HuH-7.5 (cell line): ENCODE measurements around the gene MAPT.

Source experiments
- DNase-seq: peaks from one replicate; pipeline ENCODE4 v3.0.0; 2011; ENCODE audit warnings: low spot score

Gene MAPT

DNA sequence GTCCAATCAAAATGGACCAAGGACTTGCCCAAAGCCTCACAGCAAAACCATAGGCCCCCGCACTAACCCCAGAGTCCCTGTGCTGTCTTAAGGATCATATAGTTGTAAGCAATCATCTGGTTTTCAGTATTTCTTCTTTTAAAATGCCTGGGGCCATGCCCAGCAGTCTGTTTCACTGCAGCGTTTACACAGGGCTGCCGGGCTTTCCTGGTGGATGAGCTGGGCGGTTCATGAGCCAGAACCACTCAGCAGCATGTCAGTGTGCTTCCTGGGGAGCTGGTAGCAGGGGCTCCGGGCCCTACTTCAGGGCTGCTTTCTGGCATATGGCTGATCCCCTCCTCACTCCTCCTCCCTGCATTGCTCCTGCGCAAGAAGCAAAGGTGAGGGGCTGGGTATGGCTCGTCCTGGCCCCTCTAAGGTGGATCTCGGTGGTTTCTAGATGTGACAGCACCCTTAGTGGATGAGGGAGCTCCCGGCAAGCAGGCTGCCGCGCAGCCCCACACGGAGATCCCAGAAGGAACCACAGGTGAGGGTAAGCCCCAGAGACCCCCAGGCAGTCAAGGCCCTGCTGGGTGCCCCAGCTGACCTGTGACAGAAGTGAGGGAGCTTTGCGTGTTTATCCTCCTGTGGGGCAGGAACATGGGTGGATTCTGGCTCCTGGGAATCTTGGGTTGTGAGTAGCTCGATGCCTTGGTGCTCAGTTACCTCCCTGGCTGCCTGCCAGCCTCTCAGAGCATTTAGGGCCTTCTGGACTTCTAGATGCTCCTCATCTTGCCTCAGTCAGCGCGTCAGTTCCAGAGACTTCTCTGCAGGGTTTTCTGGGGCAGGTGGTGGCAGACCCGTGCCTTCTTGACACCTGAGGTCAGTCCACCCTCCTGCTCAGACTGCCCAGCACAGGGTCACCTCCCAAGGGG, 79.8 kb downstream of the MAPT start:
- DNase-seq = no peak

- DNase-seq = no peak
Measured at GRCh38 chr17:45974916-45975630, 80.7 kb downstream of the MAPT start.

DNA sequence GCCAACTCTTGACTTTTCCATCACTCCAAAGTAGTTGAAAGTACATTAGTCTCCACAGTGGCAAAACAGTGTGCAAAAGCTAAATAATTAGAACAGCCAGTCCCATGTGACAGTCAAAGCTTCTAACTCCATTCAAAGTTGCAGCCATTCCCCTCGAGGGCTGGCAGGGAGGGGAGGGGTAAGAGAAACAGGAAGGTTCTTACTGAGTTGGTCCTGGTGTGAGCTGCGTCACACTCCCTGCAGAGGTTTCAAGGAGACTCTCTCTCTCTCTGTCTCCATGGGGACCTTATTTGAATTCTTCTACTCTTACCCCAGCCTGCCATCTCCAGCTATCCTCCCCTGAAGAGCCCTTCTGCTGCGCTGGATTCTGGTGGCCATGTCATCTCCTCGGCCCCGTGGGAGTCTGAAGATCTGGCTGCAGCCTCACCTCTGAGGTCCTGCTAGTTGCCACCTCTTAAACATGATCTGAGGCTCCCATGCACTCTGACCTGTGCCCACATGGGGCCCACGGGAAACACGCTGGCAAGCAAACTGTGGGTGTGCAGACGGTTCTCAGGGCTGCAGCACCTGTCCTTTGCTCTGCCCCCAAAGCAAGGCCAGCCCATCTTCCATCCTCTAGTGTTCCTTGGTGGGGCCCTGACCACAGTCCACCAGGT, 81.4 kb downstream of the MAPT start:
- DNase-seq = no peak

GRCh38 chr17:45976391-45976754, 82.0 kb downstream of the MAPT start:
- no peak for DNase-seq

GRCh38 chr17:45976755-45977505, 82.6 kb downstream of the MAPT start:
- no peak for DNase-seq

GRCh38 chr17:45977506-45977824, 83.1 kb downstream of the MAPT start:
- DNase-seq = no peak

DNA sequence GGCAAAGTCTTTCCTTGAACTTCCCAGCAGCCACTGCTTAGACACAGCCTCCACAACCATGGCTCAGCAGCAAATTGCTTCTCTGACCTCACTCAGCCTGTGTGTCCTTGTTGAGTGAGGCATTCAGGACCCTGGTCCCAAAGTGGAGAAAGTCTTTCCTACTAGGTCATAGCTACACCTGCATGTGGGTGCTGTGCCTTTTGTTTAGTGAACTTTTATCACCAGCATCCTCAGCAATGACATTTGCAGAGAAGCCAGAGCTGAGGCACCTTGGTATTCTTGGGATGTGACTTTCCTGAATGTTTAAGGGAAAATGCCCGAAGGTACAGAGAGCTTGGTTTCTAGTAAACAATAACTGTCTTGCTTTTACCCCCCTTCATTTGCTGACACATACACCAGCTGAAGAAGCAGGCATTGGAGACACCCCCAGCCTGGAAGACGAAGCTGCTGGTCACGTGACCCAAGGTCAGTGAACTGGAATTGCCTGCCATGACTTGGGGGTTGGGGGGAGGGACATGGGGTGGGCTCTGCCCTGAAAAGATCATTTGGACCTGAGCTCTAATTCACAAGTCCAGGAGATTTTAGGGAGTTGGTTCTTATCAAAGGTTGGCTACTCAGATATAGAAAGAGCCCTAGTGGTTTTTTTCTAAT, 83.7 kb downstream of the MAPT start:
- no peak for DNase-seq

- no peak for DNase-seq
Measured at GRCh38 chr17:45979137-45979536, 84.8 kb downstream of the MAPT start.

DNA sequence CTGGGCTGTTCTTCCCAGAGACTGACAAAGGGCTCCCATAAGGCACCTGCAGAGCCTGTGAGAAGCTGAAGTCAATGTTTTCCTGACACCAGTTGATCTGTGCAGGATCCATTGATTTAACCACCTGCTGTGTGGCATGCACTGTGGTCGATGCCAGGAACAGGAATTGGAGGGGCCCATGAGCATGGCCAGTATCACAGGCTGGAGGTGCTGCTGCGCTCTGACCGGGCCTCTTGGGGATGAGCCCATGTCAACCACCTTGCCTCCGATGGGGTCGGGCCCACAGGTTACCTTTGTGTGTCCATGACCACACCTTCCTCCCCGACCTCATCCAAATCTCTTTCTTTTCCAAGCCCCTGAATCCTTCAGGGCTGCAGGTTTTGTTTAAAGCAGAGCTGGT, 86.5 kb downstream of the MAPT start:
- DNase-seq = no peak

- no peak for DNase-seq
Measured at GRCh38 chr17:45981306-45981705, 87.0 kb downstream of the MAPT start.

- DNase-seq = no peak
Measured at GRCh38 chr17:45982791-45983613, 88.6 kb downstream of the MAPT start.

- DNase-seq = no peak
Measured at GRCh38 chr17:45983614-45984310, 89.4 kb downstream of the MAPT start.

GRCh38 chr17:45984368-45984767, 90.0 kb downstream of the MAPT start:
- no peak for DNase-seq

DNA sequence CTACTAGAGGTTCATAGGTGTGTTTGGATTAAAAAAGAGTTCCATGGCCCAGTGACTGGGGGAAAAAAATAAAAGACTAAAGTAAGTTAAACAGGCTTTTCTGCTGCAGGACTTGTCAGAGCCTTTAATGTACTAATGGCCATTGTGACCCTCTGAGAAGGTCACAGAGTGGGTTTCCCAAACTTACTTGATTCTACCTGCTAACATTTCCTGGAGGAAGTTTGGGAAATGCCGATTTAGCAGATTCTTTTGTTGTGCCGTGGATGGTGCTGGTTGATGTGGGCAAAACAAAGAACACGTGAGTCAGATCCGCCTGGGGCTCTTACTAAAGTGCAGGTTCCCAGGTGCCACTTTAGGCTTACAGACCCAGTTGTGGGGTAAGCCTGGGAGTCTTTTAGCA, 91.1 kb downstream of the MAPT start:
- DNase-seq = no peak

GRCh38 chr17:45986056-45986455, 91.7 kb downstream of the MAPT start:
- DNase-seq = no peak

GRCh38 chr17:45987706-45988105, 93.4 kb downstream of the MAPT start:
- no peak for DNase-seq

DNA sequence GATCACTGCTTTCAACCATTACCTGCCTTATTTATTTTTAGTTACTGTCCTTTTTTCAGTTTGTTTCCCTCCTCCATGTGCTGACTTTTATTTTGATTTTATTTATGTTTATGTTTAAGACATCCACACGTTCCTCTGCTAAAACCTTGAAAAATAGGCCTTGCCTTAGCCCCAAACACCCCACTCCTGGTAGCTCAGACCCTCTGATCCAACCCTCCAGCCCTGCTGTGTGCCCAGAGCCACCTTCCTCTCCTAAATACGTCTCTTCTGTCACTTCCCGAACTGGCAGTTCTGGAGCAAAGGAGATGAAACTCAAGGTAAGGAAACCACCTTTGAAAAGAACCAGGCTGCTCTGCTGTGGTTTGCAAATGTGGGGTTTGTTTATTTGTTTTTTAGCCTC, 95.4 kb downstream of the MAPT start:
- no peak for DNase-seq

DNA sequence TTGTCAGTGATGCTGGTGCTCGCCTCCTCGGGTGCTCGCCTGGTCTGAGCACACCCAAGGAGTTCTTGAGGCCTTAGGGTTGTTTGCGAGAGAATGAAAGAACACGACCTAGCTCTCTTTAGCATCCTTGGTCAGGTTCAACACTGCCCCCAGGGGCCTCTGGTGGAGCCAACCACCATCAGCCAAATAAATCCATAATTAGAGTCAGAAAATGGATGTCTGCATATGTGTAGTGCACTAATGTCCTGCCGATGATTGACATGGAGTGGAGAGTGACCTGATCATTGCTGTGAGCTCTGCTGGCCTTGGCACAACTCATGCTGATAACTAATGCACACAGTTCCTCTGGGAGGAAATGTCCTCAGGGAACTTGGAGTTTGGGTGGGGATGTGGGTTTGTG, 96.5 kb downstream of the MAPT start:
- DNase-seq = no peak

DNA sequence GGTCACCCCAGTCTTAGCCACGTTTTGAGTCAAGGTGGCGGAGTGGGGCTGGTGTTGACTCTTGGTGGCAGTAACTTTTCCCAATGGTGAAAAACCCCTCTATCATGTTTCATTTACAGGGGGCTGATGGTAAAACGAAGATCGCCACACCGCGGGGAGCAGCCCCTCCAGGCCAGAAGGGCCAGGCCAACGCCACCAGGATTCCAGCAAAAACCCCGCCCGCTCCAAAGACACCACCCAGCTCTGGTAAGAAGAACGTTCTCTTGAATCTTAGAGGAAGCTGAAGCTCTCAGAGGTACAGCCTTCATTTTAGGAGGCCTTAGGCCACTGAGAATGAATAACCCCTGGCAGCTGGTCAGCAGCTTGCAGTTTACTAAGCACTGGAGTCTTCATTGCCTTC, 97.0 kb downstream of the MAPT start:
- no peak for DNase-seq

DNA sequence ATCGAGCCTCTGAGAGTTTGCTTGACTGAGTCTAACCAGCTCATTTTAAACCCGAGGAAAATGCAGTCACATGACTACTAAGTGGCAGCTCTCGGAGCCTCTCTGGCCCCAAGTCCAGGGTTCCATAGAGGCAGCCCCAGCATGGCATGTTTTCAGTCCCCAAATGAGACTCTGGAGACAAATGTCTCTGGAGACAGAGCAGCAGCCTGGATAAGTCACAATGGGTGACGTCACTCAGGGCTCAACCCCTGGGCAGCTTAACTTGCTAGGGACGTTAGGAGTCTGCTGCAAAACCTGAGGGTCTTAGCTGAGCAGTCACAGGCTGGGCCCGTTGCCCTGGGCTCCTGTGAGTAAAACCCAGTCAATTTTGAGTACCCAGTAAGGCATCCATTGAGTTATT, 97.8 kb downstream of the MAPT start:
- DNase-seq = no peak
